Thoracic aorta (tissue), 2 donors: ENCODE measurements around the gene CPNE9. TPM values are rescaled to one million over a fixed set of nuclear protein-coding genes. Genes with fewer than 3 reads are reported as not detected.

Source experiments
- ATAC-seq: fragments of 150-250 bp; one replicate; pipeline ENCODE4 v1.8.0; 2017; ENCODE audit warnings: low read depth; ENCODE audit not compliant: insufficient number of reproducible peaks, low FRiP score
- DNase-seq: peaks from one replicate; pipeline ENCODE4 v3.0.0-alpha.2; 2020; ENCODE audit warnings: low spot score
- H3K27ac ChIP-seq, 2 donors: fragments of 200-600 bp; sonication (generic); 1 replicate in 1 of 2; 2 replicates in 1 of 2; pipeline ENCODE4 v1.5.1; 2016; ENCODE audit warnings: mild to moderate bottlenecking in 2 of 2, moderate library complexity in 2 of 2
- H3K27me3 ChIP-seq: fragments of 200-600 bp; sonication (generic); replicated peaks from 2 replicates; pipeline ENCODE4 v1.6.0; 2016; ENCODE audit warnings: mild to moderate bottlenecking; ENCODE audit not compliant: insufficient read depth
- H3K36me3 ChIP-seq: fragments of 200-600 bp; sonication (generic); one replicate; pipeline ENCODE4 v1.5.1; 2016
- H3K4me1 ChIP-seq, 2 donors: fragments of 200-600 bp; sonication (generic); 1 replicate in 1 of 2; 2 replicates in 1 of 2; pipeline versions ENCODE4 v1.5.1 to v1.6.0; 2016; ENCODE audit warnings: low read depth in 2 of 2, mild to moderate bottlenecking in 1 of 2; ENCODE audit not compliant: control insufficient read depth in 1 of 2
- H3K4me3 ChIP-seq: fragments of 200-600 bp; sonication (generic); 2 replicates; pipeline ENCODE4 v1.5.1; 2016; ENCODE audit warnings: mild to moderate bottlenecking
- H3K9me3 ChIP-seq: fragments of 200-600 bp; sonication (generic); 2 replicates; pipeline ENCODE4 v1.5.1; 2016
- total RNA-seq, 2 donors: library from RNA; depleted of rRNA; stranded (reverse); fragments of >200 nt; gene quantifications; one replicate each; pipeline versions ENCODE4 v1.1.0 to v1.2.3, GENCODE V29; 2016
- TF ChIP-seq, protein P1 (sequence below): fragments of 200-600 bp; sonication (generic); IDR thresholded peaks from one replicate; pipeline ENCODE4 v1.5.1; 2019; ENCODE audit warnings: antibody characterized with exemption

CPNE9 gene
- total RNA-seq, 2 donors from 2014 or later = not detected

DNA sequence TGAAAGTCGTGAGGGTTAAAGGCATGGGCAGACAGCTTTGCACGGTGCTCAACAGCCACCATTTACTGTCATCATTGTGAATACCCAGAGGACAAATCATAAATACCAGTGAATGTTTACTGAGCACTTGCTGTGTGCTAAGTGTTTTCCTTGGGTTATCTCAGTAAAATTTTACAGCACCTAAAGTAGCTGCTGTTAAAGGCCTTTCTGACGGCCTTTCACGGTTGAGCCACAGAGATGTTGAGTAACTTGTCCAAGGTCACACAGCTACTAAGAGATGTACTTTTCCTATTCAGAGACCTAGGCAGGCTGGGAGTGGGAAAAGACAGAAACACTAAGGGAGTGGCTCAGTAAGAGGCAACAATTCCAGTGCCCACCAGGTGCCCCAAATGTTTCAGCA is 393 bp upstream of the CPNE9 start:
- H3K4me1 ChIP-seq = peaks cover 13 to 18% of the 10 kb centered on the region in 2 donors
- DNase-seq (no peak), ATAC-seq (no peak)
- no peaks in the 10 kb centered on the region for H3K27me3 ChIP-seq
- no peak overlapping the region for H3K4me3 ChIP-seq
- H3K9me3 ChIP-seq = no peaks in the 10 kb centered on the region
- no peak overlapping the region for H3K27ac ChIP-seq
- H3K36me3 ChIP-seq = peaks cover 17% of the 10 kb centered on the region
- TF ChIP-seq, protein P1, sequence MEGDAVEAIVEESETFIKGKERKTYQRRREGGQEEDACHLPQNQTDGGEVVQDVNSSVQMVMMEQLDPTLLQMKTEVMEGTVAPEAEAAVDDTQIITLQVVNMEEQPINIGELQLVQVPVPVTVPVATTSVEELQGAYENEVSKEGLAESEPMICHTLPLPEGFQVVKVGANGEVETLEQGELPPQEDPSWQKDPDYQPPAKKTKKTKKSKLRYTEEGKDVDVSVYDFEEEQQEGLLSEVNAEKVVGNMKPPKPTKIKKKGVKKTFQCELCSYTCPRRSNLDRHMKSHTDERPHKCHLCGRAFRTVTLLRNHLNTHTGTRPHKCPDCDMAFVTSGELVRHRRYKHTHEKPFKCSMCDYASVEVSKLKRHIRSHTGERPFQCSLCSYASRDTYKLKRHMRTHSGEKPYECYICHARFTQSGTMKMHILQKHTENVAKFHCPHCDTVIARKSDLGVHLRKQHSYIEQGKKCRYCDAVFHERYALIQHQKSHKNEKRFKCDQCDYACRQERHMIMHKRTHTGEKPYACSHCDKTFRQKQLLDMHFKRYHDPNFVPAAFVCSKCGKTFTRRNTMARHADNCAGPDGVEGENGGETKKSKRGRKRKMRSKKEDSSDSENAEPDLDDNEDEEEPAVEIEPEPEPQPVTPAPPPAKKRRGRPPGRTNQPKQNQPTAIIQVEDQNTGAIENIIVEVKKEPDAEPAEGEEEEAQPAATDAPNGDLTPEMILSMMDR = no peak

DNA sequence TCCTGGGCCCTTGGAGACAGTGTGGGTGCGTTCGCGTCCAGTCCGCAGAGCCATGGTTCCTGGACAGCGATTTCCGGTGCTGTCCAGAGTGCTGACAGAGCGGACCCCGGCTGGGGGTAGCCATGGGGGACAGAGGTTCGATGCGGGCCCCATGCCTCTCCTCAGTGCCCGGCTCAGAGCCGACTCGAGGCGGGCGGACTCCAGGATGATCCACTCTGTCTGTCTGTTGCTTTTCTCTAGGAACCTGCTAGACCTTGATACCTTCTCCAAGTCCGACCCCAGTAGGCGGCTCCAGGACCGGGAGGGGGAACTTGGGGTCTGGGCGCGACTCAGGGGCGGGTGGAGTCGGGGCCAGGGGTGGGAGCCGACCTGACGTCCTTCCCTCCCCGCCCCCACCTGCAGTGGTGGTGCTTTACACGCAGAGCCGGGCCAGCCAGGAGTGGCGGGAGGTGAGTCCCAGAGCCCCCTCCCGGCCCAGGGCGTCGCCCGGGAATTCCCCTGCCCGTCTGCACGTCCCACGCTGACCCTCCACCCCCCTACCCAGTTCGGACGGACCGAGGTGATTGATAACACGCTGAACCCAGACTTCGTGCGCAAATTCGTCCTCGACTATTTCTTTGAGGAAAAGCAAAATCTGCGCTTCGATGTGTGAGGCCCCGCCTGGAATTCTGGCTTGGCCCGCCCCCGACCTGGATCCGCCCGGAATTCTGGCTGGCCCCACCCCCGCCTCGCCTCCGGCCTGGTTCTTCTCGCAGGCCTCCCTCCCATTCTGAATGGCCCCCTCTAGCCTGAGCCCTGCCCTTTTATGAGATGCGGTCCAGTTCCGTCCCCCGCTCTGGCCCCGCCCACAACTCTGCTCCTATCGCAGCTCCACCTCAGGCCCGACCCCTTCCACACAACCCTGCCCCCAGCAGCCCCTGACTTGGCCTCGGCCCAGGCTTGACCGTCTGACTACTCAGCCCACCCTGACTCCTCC is 1.0 kb downstream of the CPNE9 start:
- ATAC-seq (no peak), DNase-seq (no peak)
- Histone ChIP-seq H3K27ac (no peak overlapping the region), H3K9me3 (no peaks in the 10 kb centered on the region), H3K36me3 (peaks cover 11% of the 10 kb centered on the region), H3K27me3 (no peaks in the 10 kb centered on the region), H3K4me3 (peak overlapping the region; percentile 56), H3K4me1 (peaks cover 13 to 18% of the 10 kb centered on the region in 2 donors)
- TF ChIP-seq, protein P1 = no peak

DNA sequence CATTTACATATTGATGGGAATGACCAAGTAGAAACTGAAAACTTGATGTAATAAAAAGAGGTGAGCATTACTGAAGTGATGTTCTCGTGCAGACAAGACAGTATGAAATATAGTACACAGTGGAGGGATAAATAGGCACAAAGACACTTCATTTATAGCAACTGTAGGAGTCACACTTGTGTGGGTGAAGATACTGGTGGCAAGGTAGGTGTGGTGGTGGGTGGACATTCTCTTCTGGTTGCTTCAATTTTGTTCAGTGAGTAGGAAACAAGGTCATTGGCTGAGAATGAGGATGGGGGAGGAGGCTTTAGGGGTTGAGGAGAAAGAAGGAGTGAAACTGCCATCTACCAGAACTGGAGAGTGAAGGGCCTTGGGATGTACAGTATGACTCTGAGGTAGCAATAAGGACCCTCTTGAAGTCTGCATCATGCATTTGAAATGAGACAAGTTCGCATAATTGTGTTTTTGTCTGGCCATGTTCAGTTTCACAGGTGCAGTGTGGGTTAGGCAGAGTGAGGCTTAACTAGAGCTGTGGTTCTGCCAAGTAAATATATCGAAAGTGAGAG is 6.6 kb downstream of the CPNE9 start:
- Histone ChIP-seq H3K27me3 (no peaks in the 10 kb centered on the region), H3K4me1 (no peaks in the 10 kb centered on the region), H3K27ac (no peak overlapping the region), H3K4me3 (no peak overlapping the region), H3K9me3 (no peaks in the 10 kb centered on the region), H3K36me3 (no peaks in the 10 kb centered on the region)
- ATAC-seq (no peak), DNase-seq (no peak)
- TF ChIP-seq, protein P1 = no peak

DNA sequence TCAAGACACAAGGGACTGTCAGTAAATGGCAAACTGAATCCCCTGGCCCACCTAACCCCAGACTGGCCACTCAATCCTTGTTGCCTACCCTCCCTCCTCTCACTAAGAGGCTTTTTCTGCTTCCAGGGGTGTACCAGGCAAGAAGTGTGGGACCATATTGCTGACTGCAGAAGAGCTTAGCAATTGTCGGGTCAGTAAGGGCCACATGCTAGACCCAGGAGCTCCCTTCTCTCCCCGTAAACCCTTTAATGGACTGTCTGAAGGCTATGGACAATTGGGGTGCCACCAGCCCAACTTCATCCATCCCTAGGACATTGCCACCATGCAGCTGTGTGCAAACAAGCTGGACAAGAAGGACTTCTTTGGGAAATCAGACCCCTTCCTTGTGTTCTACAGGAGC is 8.8 kb downstream of the CPNE9 start:
- no peak overlapping the region for H3K4me3 ChIP-seq
- H3K27ac ChIP-seq = no peak overlapping the region
- DNase-seq (no peak), ATAC-seq (no peak)
- TF ChIP-seq, protein P1 = no peak
- no peaks in the 10 kb centered on the region for H3K36me3 ChIP-seq
- H3K27me3 ChIP-seq = no peaks in the 10 kb centered on the region
- no peaks in the 10 kb centered on the region for H3K9me3 ChIP-seq
- H3K4me1 ChIP-seq = peaks cover 3 to 10% of the 10 kb centered on the region in 2 donors

DNA sequence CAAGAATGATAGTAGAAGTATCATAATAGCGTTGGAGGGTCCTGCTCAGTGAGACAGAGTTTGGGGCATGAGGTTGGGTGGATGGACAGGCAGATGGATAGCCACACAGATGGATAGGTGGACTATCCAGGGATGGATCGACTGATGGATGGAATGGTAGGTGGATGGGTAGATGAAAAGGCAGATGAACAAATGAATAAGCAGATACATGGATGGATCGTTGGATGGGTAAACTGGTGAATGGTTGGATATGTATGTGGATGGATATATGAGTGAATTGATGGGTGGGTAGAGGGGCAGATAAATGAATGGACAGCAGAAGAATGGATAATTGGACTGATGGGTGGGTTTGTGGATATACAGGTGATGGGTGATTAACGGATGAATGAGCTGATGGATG is 9.5 kb downstream of the CPNE9 start:
- TF ChIP-seq, protein P1 = no peak
- H3K4me3 ChIP-seq = no peak overlapping the region
- H3K27ac ChIP-seq = no peak overlapping the region
- H3K27me3 ChIP-seq = no peaks in the 10 kb centered on the region
- H3K36me3 ChIP-seq = no peaks in the 10 kb centered on the region
- H3K9me3 ChIP-seq = no peaks in the 10 kb centered on the region
- DNase-seq (no peak), ATAC-seq (no peak)
- peaks cover 3 to 10% of the 10 kb centered on the region in 2 donors for H3K4me1 ChIP-seq
